NCI-H446 treated with DMSO at 0.1 percent for 48 hours (cell line): Measurements from ENCODE around the gene VCL.
"Not testable (repeated sequence)": the region's sequence is repeated elsewhere in the genome, so short reads cannot be mapped to it uniquely, and the experiment has no call there.

Experiments
- DNase-seq: peaks from one replicate; lab custom pipeline; 2025; lab: John Stamatoyannopoulos, UW

VCL gene

DNA sequence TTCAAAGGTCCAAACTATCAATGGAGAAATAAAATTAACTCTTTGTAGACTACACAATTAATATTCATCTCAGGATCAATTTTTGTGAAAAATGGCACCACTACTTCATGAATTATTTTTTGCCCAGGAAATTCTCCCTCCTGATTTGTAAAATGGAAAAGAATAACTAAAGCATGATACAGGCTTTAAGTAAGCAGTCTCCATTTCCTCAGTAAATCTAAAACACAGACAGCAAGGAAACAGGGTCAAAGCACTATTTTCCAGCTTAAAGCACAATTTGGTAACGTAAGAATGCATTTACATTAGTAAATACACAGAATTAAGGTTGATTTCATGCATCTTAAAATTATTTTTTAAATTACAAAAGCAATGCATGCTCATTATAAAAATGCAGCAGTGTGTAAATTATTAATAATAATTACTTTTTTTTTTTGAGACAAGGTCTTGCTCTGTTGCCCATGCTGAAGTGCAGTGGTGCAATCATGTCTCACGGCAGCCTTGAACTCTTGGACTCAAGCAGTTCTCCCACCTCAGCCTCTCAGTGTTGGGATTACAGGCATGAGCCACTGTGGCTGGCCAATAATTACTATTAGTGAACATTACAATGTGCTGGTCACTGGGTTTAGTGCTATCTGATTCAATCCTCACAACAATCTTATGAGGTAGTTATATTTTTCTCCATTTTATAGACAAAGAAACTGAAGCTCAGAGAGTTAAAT, 26.1 kb upstream of the VCL start:
- no peak for DNase-seq

DNA sequence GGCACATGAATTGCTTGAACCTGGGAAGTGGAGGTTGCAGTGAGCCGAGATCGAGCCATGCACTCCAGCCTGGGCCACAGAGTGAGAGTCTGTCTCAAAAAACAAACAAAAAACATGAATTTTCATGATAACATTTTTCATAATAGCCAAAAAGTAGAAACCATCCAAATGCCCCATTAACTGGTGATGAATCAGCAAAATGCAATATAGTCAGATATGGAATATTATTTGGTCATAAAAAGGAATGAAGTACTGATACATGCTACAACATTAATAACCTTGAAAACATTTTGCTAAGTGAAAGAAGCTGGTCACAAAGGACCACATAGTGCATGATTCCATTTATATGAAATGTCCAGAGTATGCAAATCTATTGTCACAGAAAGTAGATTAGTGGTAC, 24.5 kb upstream of the VCL start:
- no peak for DNase-seq

DNA sequence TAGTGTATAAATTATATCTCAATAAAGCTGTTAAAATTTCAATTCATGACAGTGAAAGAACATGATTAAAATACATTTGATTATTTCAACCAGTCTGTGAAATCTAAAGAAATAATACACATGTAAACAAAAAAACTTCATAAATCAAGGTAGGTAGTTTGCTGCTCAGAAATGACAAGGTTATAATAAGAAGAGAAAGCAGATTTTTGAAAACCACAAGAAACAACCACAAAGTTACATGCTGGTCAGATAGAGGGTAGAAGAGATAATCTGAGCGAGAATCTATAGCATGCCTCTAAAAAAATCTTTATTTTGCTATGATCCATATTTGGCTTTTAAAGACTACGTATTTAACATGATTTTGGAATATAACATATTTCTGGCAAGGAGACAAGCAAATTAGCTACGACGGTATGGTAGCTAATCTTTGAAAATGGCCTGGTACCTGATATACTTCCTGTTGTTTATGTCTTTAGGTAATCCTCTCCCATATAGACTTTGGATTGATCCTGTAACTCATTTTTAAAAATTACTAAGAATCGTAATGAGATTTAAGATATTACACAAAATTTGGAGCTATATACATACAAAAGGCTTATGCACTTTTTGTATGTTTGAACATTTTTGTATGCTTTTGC, 23.5 kb upstream of the VCL start:
- DNase-seq = no peak

DNA sequence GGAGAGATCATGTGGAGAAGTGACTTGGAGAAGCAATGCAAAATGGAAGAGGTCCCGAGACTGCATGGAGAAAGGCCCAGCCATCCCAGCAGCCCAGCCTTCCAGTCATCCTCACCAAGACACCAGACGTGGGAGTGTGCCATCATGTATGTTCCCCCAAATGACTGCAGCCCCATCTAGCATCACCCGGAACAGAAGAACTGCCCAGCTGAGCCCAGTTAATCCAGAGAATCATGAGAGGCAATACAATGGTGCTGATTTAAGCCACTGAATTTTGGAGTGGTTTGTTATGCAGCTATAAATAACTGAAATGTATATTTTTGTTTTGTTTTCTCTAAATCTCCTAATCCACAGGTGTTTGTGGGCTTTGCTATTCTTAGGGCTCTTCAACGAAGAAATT, 22.5 kb upstream of the VCL start:
- no peak for DNase-seq

DNA sequence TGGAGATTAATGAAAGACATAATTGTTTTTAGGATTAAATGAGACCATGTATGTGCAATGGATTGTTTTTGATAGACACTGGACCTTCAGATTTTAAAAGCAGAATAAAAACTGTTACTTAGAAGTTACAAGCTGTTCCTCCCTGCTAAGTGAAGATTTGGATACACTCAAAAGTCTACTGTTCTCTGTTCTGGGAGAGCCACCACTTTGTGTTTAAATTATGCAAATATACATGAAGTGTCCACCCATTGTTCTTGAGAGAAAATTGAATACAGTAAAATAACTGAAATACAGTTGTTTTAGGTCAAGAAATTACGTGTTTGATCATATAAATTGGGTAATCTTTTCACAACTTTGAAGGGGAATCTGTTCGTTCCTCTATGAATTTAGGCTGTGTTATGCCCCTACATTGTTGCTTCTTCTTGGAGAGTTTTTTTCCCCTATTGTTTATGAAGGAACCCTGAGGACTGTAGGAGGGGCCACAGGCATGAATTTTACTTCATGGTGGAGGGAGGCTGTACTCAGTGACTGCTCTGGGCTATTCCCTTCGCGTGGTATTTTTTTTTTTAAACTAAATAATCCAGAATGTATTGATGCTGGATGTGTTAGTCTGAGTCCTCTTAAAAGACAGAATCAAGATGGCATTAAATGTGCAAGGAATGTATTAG, 18.6 kb upstream of the VCL start:
- no peak for DNase-seq

DNA sequence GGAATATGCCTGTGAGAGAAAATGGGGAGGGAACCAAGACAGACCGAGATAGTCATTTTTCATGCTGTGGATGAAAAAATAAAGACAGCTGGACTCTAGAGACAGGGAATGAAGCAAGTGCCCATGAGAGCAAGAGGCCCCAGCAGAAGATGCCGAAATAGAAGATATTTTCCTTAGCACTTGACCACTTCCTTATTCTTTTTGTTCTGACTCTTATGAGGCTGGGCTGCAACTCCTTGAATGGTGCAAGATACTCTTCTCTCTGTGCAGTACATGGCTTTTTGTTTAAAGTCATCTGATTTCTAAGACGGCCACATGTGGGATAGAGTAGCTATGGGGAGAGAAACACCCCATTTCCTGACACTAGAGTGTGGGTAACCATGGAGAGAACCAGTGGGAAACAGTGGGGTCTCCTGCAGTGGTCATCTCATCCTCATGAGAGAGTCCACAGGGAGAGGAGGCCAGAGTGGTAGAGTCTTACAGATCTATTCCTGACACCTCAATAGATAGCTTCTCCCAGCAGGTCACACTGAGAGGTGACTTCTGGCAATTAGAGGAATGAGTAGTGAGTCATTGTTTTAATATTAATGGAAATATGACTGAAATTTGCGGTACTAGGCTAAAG, 18.0 kb upstream of the VCL start:
- DNase-seq = no peak

DNA sequence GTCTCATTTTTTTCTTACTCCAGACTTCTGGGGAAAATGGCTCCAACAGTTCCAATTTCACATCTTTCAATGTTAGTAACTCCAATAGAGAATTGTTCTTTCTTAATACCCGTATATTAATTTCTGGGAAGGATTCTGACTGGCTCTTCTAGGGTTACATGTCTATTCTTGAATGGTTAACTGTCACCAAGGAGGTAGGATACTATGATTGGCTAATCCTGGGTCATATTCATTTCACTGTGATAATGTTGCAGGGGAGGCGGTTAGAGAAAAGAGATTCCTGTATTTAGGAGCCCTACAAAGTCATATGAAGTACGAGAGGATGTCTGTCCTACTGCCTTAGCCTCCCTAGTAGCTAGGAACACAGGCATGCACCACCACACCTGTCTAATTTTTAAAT, 16.1 kb upstream of the VCL start:
- no peak for DNase-seq

DNA sequence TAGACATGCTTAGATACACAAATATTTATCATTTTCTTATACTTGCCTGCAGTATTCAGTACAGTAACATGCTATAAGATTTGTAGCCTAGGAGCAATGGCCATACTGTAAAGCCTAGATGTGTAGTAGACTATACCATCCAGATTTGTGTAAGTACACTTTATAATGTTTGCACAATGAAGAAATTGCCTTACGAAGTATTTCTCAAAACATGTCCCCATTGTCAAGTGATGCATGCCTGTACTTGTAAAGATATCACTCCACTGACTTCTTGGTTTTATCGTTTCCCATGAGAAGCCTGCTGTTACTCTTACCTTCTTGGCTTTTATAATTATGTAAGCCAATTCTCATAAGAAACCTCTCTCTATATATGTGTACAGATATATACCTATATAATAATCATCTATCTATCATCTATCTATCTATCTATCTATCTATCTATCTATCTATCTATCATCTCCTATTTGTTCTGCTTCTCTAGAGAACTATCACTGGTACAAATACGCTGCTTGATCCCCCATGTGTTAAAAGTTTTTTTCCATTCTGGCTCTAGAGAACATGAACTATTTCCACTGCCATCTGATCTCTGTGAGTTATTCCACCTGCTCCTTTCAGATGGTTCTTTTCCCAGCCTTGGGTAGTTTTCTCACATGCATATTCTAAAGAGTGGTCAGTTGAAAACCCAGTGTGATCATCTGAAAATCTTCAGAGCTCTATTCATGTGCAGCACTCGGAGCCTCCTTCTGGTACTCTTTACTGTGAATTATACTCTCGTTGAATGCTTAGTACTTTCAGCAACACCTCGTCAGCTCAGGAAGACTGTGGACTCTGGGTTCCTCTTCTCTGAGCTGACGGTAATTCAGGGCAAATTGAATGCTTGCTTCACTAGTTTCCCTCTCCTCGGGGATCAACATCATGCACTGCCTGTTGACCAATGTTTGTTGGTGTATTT, 14.5 kb upstream of the VCL start:
- DNase-seq = no peak

DNA sequence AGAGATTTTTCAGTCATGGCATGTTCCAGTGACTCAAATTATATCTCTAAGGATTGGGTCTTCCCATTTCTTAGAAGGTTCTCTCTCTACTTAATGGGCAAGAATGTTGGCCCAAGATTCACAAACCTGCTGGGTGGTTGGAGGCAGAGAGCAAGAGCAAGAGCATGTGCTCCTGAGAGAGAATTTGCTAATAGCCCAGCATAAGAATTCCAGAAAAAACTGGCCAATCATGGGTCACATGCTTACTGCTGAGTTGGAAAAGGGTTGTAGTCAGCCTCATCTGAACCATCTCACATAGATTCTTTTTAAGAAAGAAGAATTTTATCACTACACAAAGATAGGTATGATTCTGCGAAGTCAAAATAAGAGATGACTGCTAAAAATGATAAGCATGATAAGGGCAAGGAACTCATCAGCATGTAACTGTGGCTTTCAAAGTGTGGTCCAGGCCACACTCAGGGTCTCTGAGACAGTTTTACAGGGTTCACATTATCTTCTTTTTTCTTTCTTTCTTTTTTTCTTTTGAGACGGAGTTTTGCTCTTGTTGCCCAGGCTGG, 8.2 kb upstream of the VCL start:
- DNase-seq = no peak

DNA sequence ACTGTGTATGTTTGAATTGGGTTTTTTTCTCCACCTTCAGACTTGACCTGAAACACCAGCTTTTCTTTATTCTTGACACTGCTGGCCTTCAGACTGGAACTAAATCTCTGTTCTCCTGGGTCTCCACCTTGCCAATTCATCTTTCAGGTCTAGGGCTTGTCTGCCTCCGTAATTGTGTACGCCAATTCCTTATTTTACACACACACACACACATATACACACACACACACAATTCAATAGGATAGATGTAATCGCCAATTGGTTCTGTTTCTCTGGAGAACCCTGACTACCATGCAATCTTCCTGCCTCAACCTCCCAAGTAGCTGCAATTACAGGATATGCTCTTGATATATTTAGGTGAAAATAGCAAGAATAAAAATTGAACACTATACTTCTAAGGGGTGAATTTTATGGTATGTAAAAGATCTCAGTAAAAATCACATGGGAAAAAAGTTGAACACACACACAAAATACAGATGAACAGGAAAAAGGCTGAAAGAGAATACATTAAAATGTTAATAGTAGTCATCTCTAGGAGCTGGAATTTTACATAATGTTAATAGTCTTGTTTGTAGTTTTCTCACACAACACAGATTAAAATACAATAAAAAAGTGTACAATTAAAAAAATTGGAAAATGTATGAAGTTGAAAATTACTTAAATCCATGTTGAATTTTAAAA, 6.6 kb upstream of the VCL start:
- DNase-seq = no peak

DNA sequence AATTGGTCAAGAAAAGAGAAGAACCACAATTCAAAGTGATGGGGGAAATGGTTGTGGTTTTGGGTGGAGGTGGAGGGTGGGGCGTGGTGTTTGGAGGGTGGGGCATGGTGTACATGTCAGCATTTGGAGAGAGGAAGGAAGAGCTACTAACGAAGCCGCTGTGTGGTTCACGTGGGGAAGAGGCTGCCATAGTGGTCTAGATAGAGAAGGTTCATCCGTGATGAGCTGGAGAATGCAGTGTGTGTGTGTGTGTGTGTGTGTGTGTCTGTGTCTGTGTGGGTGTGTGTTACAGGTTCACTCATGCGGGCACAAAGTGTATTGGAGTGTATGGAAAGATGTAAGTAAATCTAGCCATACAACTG, 6.1 kb upstream of the VCL start:
- no peak for DNase-seq

DNA sequence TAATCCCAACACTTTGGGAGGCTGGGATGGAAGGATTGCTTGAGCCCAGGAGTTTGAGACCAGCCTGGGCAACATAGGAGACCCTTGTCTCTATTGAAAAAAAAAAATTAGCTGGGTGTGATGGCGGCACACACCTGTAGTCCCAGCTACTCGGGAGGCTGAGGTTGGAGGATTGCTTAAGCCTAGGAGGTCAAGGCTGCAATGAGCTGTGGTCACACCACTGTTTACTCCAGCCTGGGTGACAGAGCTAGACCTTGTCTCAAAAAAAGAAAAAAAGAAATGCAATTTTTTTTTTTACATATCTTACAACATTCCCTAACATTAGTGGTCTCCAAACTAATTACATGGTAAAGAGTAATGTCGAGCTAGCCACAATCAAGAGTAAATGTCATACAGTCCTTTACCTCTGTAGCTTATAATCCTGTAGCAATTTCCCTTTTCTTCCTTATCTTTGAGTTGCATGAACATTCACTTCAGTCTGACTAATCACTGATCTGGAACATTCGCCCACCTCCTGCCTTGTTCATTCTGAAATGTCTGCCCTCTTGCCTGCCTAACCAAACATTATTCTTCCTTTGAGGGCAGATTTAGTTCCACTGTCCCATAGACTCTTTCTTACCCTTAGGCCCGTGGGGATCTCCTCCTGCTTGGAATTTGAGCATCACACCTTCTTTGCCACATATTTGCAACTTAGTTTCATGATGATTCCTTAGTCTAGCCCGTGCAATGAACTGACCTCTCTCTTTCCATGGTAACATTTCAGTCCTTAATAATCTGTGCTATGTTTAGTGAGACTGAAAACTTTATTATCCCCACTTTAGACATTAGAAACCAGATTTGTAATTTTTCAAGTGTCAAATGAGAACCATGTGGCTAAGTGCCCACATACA, 4.8 kb upstream of the VCL start:
- DNase-seq = no peak

DNA sequence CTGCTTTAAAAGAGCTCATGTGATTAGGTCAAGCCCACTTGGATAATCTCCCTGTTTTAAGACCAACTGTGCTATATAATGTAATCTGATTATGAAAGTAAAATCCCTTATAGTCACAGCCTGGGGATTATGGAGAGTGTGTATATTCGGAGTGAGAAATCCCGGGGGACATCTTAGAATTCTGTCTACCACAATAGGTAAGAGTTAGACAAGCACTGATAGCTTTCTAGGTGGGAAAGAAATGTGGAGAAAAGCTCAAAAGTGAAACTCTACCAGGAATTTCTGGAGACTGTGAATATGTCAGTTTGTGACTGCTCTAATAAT, 2.9 kb upstream of the VCL start:
- no peak for DNase-seq

DNA sequence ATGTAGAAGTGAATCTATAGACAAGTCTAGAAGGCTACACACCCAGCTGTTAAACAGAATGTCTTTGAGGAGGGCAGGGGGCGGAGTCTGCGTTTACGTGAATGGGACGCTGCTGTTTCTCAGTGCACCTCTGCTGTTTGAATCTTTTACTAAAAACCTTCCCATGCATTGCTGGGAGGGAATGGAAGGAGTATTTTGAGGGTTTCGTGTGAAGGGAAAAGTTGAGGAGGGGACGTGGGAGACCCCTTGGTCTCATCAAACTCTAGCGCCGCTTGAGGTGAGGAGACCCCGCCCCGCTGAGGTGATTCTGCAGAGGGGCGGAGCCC, 492 bp upstream of the VCL start:
- DNase-seq = no peak

DNA sequence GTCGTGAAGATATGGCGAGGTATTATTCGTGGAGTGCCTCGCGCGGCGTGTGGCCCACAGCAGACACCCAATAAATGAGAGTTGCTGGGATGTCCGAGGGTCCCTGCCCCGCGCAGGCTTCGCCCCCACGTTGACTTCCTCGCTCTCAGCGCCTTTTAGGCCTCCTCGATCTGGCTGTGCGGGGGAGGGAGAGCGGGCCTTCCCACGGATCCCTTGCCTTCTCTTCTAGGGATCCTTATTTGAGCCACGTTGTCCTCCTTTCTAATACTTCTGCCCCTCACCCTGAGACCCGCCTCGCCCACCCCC, 660 bp downstream of the VCL start:
- no peak for DNase-seq

DNA sequence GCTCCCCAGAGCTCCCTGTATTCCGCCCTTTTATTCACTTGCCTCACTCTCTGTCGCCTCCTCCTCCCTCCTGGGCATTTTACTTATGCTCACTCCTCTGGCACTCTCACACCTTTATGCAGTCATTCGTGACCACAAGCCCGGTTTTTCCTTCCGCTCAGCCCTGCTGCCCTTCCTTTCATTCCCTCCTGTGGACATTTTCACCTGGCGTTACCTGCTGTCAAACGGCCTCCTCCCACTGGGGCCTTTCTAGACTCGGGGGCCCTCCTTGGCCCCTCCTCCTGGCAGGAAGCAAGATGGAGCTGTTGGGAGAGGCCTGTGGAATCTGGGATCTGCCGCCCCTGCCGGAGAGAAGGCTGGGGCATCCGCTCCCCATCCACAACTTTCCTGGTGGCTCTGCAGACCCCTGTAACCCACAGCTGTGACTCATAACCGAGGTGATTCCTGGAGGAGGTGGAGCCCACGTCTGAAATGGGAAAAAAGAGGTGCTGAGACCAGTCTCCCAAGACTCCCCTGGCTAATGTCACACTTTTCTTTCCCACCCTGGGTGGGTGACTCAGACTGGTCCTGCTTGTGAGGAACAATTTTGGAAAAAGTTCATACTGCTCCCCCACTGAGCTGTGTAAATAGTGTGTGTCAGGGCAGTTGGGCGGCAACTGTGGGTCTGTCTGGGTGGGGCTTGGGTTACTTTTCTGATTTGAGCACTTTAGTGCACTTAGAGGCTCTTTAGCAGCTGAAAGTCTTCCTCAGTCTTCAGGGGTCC, 1.2 kb downstream of the VCL start:
- peak; percentile 9 for DNase-seq

DNA sequence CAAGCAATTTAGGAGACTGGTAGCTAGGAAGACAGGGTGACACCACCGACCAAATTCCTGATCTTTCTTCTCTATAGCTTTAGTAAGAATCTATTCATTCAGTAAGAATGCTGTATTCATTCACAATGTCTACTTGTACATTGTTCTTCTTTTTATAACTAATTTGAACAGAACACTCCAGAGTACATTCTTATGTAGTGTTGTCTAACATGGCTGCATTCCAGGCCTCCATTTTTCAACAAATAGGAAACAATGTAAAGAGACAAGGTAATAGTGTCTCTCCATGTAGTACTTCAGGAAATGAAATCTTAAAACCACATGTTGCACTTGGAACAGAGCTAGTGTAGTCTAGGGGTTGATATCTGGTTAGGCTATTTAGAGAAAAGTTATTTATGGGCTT, 1.8 kb downstream of the VCL start:
- DNase-seq = no peak

DNA sequence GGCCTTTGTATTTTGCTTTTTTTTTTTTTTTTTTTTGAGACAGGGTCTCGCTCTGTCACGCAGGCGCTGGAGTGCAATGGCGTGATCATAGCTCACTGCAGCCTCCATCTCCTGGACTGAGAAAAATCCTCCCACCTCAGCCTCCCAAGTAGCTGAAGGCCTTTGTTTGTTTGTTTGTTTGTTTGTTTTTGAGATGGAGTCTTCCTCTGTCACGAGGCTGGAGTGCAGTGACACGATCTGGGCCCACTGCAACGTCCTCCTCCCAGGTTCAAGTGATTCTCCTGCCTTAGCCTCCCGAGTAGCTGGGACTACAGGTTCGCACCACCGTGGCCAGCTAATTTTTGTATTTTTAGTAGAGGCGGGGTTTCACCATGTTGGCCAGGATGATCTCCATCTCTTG, 2.3 kb downstream of the VCL start:
- DNase-seq = not testable (repeated sequence)

DNA sequence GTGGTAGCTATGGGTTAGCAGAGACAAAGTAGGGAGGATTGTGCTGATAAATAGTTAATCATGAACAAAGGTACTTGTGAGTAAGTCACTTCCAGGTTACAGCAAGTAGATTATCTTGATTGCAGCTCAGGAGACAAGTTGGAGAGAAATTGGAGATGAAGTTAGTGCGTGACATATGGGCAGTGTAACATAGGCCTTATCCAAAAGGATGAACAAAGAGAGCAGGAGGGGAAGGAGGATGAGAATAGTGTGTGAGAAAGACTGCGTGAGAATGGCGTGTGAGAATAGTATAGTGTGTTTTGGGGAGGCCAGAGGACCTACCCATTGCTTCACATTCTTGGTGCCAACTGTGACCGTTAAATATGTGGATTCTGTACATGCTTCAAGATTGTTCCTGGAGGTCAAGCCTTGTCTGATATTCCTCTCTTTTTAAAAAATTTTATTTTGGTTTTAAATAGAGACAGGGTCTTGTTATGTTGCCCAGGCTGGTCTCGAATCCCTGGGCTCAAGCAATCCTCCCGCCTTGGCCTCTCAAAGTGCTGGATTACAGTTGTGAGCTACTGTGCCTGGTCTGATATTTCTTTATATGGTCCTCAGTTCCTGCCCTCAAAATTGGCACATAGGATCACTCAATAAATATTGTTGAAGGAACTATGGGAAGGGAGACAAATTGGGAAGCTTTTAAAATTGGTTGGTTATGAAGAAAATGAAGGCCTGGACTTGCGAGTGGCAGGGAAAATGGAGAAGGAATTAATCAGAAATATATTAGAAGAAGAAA, 3.2 kb downstream of the VCL start:
- no peak for DNase-seq
